T1000 (cell line): ENCODE measurements around the gene WNT4.
A peak's percentile ranks its signal among the peaks of the same experiment; 100 is the strongest.

Experiments
- DNase-seq: peaks from one replicate; lab custom pipeline; 2025; ENCODE audit warnings: mixed read lengths; lab: John Stamatoyannopoulos, UW

The WNT4 gene

DNA sequence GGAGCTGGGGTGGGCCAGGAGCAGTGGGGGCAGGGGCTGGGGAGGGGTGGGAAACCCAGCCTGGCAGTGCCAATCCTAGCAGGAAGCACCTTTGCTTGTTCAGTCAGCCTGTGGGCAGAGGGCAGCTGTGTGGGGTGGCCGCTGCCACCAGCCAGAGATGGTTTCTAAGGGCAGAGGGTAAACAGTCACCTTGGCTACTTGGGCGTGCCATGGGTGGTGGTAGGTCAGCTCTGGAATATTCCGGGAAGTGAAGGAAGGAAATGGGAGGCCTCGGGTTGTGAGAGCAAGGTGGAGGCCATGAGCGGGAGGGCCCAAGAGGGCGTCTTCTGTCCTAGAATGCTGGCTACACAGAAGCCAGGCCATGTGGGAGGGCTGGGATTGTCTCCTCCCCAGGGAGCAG is 20.7 kb upstream of the WNT4 start:
- DNase-seq = no peak

DNA sequence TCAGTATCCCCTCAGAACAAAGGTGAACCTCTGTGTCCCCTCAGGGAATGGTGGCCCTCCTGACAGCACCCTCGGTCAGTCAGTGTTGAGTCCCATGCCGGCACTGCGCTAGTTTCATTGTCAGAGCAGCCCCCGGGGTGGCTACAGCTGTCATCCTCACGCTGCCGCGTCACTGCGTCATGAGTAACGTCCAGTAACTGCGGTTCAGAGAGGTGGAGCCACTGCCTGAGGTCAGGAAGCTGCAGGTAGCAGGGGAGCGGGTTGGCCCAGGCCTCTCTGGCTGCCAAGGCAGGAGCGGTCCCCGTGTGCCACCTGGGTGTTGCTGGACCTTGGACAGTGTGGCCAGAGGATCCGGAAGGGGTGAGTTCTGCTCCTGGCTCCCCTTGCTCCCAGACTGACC is 20.2 kb upstream of the WNT4 start:
- no peak for DNase-seq

DNA sequence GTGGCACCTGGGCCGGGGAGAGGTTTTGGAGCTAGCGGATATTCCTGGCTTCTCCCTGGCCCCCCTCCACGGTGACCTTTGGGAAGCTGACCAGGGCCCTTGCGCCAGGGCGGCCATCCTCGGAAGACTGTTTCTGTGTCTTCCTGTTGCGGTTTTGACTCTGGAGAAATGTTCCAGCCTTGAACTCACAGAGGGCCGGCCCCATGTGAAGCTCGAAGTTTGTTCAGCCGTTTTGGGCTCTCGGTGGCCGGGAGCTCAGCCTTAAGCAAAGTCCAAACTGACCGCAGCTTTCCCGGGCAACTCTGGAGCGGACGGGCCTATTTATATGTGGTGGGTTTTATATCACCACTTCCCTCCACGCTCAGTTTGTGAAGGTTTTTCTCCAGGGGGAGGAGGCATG is 17.0 kb upstream of the WNT4 start:
- DNase-seq = no peak

DNA sequence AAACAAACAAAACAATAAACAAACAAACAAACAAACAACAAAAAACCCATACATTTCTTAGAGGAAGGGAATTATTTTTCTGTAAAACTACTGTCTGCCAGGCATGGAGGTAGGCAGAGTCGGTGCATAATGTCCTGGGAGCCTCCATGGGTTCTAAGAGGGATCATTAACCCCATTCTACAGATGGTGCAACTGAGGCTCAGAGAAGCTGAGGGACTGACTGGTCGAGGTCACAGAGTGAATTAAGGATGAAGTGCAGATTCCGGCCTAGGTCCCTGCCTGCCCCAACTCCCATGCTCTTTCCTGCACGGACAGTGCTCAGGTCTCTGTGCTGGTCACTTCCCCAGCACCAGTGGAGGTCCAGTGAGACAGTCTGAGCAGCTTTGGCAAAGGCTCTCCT is 15.8 kb upstream of the WNT4 start:
- no peak for DNase-seq

DNA sequence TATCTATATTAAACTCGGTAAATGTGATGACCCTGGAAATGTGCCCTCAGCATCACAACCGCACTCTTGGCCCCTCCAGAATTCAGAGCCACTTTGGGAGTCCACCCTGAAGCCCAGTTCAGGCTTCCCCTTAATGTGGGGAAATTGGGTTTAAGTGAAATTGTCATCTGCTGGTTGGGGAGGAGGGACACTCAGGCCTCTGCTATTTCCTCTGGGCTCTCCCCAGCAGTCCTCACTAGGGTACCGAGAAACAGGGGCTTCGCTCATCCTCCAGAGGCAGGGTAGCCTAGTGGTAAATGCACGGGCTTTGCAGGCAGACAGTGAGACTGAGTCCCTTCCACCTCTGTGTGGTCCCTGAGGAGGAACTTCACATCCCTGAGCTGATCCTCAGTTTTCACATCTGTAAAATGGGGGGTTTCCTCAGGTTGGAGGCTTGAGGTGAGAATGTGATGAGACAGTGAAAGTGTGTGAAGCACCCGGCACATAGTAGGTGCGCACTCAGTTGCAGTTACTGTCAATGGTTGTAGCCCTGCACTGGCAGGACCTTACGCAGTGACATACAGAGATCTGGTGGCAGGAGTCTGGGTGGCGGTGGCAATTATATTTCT is 14.6 kb upstream of the WNT4 start:
- DNase-seq = no peak

DNA sequence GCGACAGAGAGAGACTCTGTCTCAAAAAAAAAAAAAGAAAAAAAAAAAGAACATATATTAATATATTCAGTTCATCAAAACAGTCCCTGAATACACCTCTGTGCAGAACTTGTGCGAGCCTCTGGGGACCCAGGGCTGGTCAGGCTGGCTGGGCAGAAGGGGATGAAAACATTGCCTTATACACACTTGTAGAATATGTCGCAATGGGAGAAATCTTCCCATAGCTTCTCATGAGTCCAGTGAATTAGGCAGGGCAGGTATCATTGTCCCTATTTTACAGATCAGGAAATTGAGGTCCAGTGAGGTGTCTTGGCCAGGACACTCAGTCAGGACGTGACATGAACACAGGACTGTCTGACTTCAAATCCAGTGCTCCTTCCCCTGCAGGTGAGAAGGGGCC is 12.6 kb upstream of the WNT4 start:
- DNase-seq = no peak

DNA sequence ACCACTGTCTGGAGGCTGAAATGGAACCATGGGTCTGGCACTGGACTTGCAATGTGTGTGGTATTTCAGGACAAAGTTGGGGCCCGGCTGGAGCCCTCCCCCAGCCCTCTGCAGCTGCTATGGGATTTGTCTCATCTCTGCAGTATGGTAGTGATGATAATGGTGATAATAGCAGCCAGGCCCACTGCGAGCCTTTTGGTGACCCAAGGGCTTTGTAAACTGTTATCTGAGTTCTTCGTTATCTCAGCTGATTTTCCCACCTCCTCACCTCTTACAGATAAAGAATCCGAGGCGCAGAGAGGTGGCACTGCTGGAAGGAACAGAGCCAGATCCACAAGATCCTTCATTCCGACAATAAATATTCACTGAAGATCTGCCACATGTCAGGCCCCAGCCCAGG is 11.7 kb upstream of the WNT4 start:
- no peak for DNase-seq

DNA sequence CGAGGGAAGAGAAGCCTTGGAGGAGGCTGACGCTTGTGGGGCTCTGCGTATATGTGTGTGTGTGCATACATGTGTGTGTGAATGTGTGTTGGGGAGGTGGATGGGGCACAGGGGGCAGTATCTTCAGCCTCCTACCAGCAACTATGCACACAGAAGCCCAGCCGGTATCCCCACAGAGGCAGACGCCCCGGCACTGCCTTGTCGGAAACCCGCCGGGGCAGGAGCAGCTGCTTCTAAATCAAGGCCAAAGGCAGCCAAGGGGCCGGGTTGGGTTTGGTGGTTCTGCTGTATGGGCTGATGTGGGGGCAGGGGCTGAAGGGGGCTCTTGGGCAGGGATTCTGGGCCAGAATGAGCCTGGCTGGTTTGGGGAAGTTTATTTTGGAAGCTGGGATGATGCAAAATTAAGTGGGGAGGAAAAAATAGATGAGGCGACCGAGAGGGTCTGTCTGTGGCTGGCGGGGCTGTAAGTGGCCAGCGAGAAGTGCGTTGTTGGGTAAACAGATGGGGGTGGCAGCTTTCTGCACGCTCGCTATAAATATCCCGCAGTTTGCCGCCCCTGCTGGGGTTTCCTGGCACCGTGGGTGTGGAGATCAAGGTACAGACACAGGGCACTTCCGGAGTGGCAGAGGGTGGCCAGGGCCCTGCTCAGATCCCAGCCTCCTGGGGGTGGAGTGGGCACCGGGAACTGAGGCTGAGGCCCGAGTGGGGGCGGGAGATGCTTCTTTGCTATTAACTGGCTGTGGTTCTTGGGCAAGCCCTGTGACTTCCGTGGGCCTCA is 11.0 kb upstream of the WNT4 start:
- no peak for DNase-seq

DNA sequence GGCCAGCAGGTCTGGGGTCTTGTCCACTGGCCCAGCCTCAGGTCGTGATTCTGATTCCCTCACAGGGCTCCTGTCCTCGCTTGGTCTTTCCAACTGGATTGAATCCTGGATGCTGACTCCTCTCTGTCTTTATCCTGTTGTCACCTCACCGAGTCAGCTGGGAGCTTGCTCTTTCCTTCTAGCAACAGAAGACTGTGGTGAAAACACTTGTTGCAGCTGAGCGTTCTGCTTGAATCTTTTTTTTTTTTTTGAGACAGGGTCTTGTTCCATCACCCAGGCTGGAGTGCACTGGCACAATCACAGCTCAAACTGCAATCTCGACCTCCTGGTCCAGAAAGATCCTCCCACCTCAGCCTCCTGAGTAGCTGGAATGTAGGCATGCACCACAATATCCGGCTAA is 8.0 kb upstream of the WNT4 start:
- DNase-seq = no peak

DNA sequence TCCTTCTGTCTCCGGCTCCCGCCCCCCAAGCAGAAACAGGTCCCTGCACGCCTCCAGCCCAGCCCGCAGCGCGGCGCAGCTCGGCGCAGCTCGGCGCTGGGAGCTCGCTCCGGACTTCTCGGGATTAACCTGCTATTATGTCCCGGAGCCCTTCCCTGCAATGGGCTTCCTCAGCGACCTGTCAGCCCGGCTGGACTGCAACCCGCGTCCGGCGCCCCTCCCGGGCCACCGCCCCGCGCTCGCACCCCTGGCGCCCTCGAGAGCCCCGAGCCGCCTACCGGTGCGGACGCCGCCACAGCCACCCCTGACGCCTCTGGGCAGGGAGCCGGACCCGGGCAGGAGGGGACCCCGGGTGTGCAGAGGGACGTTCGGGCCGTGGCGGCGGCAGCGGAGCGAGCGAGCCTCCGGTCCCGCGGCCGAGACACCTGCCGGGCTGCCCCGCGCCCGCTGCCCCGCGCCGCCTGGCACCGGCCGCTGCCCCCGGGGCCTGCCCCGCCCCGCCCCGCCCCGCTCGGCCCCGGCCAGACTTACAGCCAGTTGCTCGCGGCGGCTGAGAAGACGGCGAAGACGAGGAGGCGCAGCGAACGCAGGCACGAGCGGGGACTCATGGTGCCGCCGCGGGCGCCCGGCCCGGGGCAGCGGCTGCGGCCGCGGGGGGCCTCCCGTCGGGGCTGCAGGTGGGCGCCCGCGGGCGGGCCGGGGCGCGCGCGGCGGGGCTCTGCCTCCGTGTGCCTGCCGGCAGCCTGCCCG is 407 bp downstream of the WNT4 start:
- DNase-seq = no peak

DNA sequence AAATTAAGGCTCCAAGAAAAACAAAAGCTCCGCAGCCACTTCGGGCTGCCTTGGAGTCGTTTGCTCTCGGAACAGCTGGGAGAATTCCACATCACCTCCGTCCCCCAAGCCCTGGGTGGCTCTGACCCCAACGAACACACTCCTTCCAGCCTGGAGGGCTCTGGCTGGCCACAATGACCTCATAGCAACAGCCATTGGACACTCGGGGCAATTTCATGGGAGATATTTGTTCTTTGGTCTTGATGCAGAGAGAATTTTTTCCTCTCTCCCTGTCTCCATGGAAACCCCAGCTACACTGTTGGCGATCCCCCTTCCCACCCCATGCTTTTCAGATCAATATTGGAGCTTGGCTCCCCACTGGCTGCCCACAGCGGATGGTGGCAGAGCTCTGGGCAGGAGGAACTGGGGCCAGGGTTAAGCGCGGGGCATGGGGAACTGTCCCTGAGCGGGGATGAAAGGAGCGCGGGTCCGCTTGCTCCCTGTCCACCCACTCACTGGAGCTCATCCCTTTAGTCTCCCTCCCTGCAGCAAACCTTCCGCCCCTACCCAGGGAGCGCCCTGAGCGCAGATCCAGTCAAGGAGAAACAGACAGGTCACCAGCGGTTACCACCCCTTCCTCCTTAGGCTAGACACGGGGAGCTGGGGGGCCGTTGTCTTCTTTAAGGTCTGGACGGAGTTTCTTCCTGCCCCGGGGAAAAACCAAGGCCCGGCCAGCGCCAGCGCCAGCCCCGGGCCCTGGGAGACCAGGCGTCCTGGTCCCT is 1.2 kb downstream of the WNT4 start:
- DNase-seq = no peak

DNA sequence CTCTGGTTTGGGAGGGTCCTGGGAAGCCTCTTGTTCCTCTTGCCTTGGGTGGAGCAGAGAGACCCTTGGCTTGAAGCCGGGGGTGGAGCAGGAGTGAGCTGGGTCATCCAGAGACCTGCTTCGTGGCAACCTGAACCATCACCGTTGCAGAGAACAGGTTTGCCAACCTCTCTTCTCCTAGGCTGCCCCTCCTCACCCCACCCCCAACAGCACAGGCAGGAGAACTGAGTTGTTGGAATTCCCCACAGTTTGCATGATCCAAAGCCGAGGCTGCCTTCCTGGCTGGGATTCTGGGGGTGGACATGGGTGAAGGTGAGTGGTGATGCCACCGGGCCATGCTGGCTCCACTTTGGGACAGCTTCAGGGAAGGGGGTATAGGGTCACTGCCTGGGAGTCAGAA is 2.2 kb downstream of the WNT4 start:
- no peak for DNase-seq

DNA sequence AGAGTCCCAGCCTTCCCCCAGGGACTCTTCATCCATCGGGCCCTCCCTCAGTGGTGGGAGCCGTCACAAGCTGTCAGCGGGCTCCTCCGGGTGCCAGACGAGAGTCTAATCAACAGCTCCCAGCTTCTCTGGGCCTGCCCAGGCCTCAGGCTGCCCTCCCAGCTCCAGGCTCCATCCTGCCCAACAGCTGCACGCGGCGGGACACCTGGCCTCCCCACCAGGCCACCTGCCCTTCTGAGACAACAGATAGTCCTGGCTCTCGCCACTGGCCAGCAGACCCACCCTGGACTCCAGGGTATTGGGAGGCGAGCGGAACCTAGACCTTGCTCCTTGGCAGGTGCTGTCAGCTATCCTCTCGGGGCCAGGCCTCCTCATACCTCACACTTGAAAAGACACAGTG is 3.1 kb downstream of the WNT4 start:
- no peak for DNase-seq

DNA sequence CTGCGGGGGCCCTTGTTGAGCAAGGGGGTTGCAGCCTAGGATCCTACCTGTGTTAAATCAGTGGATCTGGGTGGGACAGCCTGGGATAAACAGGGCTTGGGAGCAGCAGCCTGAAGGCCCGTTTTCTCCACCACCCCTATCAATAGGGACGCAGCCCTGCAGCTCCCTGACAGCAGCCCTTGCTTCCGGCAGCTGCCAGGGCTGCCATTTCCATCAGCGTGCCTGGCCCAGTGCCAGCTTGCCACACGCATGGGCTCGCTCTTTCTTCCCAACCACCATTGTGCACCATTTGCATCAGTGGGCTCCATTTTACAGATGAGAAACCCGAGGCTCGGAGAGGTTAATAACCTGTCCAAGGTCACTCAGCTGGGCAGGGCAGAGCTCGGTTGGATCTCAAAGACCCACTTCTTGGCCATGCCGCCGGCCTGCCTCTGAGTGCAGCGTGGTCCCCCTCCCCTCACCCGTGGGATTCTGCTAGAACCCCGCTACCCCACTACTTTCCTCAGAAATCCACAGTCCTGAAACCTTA is 3.8 kb downstream of the WNT4 start:
- no peak for DNase-seq

DNA sequence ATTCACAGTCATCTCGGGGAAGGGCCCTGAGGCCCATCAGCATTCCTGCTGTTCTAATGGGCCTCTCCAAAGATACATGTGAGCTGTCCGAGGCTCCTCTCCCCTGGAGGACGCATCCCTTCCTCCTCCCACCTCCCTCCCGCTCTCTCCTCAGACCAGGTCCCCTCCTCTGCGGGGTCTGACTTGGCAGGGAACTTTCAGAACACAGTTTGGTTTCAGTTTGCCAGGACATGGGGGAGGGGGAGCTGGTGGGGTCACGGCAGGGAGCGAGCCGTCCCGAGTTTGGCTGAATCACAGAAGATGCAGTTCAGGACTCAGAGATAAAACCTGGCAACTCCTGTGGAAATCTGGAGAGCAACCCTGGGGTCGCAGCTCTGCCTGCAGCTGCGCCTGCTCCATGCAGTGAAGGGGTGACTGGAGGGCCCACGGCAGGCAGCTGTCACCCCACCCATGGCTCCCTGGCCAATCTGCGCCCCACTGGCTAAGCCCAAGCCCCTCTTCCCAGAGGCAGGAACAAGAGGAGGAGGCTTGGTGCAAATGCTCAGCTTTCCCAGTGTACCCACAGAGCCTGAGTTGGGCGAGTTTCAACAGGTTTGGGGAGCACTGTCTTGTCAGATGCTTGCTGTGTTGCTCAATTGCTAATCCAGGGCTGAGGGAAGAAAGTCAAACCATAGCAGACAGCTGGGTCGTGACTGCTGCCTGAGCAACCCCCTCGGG is 5.7 kb downstream of the WNT4 start:
- DNase-seq = no peak

DNA sequence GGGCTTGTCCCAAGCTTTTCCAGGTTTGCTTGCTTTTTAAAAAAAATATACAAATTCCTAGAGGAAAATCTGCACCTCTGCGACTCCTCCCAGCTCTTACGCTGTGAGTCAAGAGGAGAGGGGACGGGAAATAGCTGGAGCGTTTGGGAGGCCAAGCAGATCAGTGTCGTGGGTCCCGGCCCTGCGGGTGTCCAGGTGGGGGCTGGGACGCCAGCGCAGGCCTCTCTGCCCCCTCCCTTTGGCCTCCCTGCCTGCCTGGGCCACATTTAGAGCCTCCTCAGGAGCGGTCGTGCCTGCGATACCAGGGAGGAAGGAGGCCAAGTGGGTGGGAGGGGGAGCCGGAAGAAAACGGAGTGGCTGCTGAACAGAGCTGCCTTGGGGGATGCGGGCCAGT is 9.0 kb downstream of the WNT4 start:
- DNase-seq = no peak

DNA sequence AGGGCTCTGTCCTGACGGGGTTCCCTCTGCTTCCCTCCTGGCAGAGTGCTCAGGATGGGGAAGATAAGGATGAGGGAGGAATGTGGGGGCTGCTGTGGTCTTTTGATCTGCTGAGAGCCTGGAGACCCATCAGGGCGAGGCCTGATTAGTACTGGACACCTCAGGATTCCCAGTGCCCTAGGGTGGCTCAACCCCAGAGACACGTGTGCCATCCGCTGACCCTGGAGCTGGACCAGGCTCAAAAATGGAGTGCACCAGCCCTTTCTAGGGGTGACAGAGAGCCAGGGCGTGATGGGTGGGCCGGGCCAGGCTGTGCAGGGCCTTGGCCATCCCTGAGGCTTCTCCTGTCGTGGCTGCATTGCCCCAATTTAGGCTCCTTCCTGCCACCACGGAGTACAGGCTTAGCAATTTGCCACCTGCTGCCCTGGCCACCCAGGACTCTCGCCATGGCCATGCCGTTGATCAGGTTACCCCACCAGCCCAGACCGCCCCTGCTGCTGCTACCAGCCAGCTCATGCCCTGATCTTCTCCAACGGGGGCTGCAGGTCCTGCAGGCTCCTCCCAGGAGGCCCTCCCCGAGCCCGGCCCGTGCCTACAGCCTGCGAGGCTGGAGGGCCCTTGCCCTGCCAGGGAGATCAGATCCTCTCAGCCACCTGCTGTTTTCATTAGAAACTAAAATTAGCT is 9.5 kb downstream of the WNT4 start:
- DNase-seq = no peak

DNA sequence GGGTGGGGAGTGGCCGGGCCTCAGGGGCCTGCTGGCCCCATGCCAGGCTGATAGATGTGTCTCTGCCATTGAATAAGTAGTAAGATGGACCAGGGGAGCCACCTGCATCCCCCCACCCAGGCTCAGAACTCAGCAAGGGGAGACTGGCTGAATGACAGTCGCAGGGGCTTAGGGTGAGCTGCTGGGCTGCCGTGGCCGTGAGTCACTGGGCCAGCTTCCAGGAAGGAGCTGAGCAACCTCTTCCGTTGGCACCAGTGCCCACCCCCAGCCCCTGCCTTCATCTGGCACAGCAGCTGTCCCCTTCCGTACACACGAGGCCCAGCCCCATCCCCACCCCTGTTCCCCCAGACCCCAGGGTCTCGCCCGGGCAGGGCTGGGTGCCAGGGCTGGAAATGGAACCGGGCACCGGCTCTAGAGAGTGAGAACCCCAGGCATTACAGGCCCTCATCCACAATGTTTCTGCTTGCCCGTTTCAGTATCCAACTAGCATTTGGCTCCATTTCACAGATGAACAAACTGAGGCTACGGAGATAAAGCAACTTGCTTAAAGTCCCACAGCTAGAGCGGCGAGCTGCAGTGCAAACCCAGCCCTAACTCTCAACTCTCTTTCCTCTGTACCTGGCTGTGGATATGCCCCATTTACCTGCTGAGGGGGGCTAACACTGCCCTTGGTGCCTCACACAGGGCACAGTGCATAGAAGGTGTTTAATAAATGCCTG is 10.2 kb downstream of the WNT4 start:
- DNase-seq = peak; percentile 52

DNA sequence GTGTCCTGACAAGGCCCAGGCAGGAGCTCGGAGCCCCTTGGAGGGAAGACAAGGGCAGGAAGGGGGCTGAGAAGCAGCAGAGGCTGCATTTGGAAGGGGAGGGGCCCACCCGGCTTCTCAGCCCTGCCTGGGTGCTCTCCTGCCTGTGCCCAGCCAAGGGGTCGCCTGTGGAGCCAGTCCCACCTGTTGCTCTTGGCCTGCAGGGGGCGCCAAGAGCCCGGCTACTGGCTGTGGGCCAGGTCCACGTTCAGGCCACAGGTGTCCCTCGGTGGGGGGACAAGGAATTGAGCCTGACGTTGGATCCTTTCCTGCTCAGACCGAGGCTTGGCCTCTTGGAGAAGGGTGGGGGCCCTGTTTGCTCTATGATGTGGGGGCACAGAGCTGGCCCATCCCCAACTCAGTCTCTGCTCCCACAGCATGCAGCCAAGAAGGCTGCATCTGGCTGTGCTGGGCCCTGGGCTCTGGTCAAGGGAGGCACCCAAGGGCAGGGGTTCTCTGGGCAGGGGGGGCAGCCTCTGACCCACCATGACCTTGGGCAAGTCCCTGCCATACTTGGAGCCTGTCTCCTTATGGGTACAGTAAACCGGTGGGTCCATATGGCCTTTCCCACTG is 10.9 kb downstream of the WNT4 start:
- DNase-seq = no peak

DNA sequence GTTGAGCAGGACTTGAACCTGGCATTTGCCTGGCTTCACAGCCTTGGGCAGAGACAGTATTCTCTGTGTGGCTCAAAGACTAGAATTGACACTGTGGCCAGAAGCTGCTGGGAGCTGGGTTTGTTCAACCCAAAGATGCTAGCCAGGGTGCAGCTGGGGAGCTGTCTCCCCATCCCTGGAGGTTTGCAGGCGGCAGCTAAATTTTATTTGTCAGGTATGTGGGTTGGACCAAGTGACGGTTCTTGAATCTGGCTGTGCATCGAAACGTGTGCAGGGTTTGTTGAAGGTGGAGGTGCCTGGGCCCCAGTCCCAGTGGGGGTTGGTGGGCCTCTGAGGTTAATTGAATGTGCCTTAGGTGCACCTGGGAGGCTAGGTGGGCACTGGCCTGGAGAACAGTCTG is 11.8 kb downstream of the WNT4 start:
- no peak for DNase-seq
